Neural cell (in vitro differentiated cells): ENCODE results near the gene ZBTB37. TPM values are rescaled to one million over a fixed set of nuclear protein-coding genes. Genes with fewer than 3 reads are reported as not detected.

Source experiments
- H2AFZ ChIP-seq: fragments of 200-600, 300-800 bp; sonication (generic), shearing (Covaris generic); 2 replicates; pipeline ENCODE4 v1.6.0; 2014; ENCODE audit warnings: low read depth, mild to moderate bottlenecking, antibody characterized with exemption, low read length, moderate library complexity
- H3F3A ChIP-seq: fragments of 200-600 bp; shearing (Covaris generic); 2 replicates; pipeline ENCODE4 v1.6.1; 2016; ENCODE audit warnings: mild to moderate bottlenecking, moderate library complexity, mixed read lengths, antibody characterized with exemption, low read length; ENCODE audit not compliant: insufficient read depth, poor library complexity, severe bottlenecking
- H3K27ac ChIP-seq: fragments of 200-600, 300-800 bp; sonication (generic), shearing (Covaris generic); 2 replicates; pipeline ENCODE4 v1.5.1; 2014; ENCODE audit warnings: mild to moderate bottlenecking, low read length, moderate library complexity
- H3K27me3 ChIP-seq: fragments of 300-800, 200-600 bp; sonication (generic), shearing (Covaris generic); 2 replicates; pipeline ENCODE4 v1.6.0; 2014; ENCODE audit warnings: mild to moderate bottlenecking, low read depth, low read length, moderate library complexity; ENCODE audit not compliant: insufficient read depth
- H3K36me3 ChIP-seq: fragments of 300-800, 200-600 bp; sonication (generic), shearing (Covaris generic); 2 replicates; pipeline ENCODE4 v1.5.1; 2014; ENCODE audit warnings: mild to moderate bottlenecking, antibody characterized with exemption, low read length, moderate library complexity; ENCODE audit not compliant: insufficient read depth
- H3K4me2 ChIP-seq: fragments of 300-800, 200-600 bp; sonication (generic), shearing (Covaris generic); 2 replicates; pipeline ENCODE4 v1.6.0; 2014; ENCODE audit warnings: mild to moderate bottlenecking, low read length
- H3K4me3 ChIP-seq: fragments of 300-800, 200-600 bp; sonication (generic), shearing (Covaris generic); 2 replicates; pipeline ENCODE4 v1.5.1; 2014; ENCODE audit warnings: mild to moderate bottlenecking, low read length, moderate library complexity
- H3K79me2 ChIP-seq: fragments of 200-600 bp; shearing (Covaris generic); replicated peaks from 2 replicates; pipeline ENCODE4 v1.6.0; 2014; ENCODE audit warnings: mild to moderate bottlenecking, low read length, moderate library complexity; ENCODE audit not compliant: insufficient read depth
- H3K9ac ChIP-seq: fragments of 300-800, 200-600 bp; sonication (generic), shearing (Covaris generic); 2 replicates; pipeline ENCODE4 v1.6.1; 2016; ENCODE audit warnings: mild to moderate bottlenecking, low read length, mixed read lengths
- H3K9me2 ChIP-seq: fragments of 200-600 bp; shearing (Covaris generic); 2 replicates; pipeline ENCODE4 v1.6.1; 2016; ENCODE audit warnings: mild to moderate bottlenecking, low read length, mixed read lengths; ENCODE audit not compliant: insufficient read depth
- H3K9me3 ChIP-seq: fragments of 200-600, 300-800 bp; sonication (generic), shearing (Covaris generic); 2 replicates; pipeline ENCODE4 v1.6.1; 2016; ENCODE audit warnings: mild to moderate bottlenecking, mixed run types, low read length, moderate library complexity, mixed read lengths
- H4K20me1 ChIP-seq: fragments of 200-600 bp; shearing (Covaris generic); 2 replicates; pipeline ENCODE4 v1.6.1; 2016; ENCODE audit warnings: mild to moderate bottlenecking, mixed run types; ENCODE audit not compliant: insufficient read depth
- EP300 ChIP-seq: fragments of 450-650 bp; conservative IDR thresholded peaks from 2 replicates; pipeline ENCODE4 v1.6.1; 2014; ENCODE audit warnings: antibody characterized with exemption, mild to moderate bottlenecking, moderate library complexity; ENCODE audit not compliant: poor library complexity, severe bottlenecking
- EZH2 ChIP-seq: fragments of 200-600, 300-800 bp; shearing (Covaris generic), sonication (generic); IDR thresholded peaks from 2 replicates; pipeline ENCODE4 v1.6.1; 2014; ENCODE audit warnings: antibody characterized with exemption, low read length, borderline replicate concordance, mild to moderate bottlenecking; ENCODE audit not compliant: insufficient read depth, poor library complexity, severe bottlenecking
- MXI1 ChIP-seq: fragments of 450-650 bp; conservative IDR thresholded peaks from 2 replicates; pipeline ENCODE4 v1.6.1; 2014; ENCODE audit warnings: antibody characterized with exemption, mild to moderate bottlenecking; ENCODE audit not compliant: poor library complexity, severe bottlenecking
- POLR2AphosphoS5 ChIP-seq: IDR thresholded peaks from 2 replicates; pipeline ENCODE4 v1.6.1; 2012
- RAD21 ChIP-seq: fragments of 450-650 bp; conservative IDR thresholded peaks from 2 replicates; pipeline ENCODE4 v1.6.1; 2014; ENCODE audit warnings: antibody characterized with exemption, mild to moderate bottlenecking, moderate library complexity
- SMC3 ChIP-seq: fragments of 450-650 bp; conservative IDR thresholded peaks from 2 replicates; pipeline ENCODE4 v1.6.1; 2014; ENCODE audit warnings: antibody characterized with exemption, mild to moderate bottlenecking, moderate library complexity; ENCODE audit not compliant: poor library complexity
- TAF1 ChIP-seq: IDR thresholded peaks from 2 replicates; pipeline ENCODE4 v1.6.1; 2012; ENCODE audit warnings: low read depth
- polyA plus RNA-seq: library from polyadenylated mRNA; depleted of rRNA; stranded (reverse); fragments of >200 nt; gene quantifications from 2 replicates; pipeline ENCODE4 v1.2.3, GENCODE V29; 2014
- small RNA-seq, 3 experiments: library from RNA; depleted of rRNA; stranded (forward); fragments of <200 nt; gene quantifications; one replicate each; pipeline ENCODE3, GENCODE V24; 2012
- TF ChIP-seq, protein P1 (sequence below): fragments of 450-650 bp; IDR thresholded peaks from 2 replicates; pipeline ENCODE4 v1.5.1; 2014; ENCODE audit warnings: antibody characterized with exemption, mild to moderate bottlenecking, moderate library complexity; ENCODE audit not compliant: poor library complexity, severe bottlenecking
- TF ChIP-seq, protein P2 (sequence below): IDR thresholded peaks from 2 replicates; pipeline ENCODE4 v1.6.1; 2012; ENCODE audit warnings: borderline replicate concordance

ZBTB37 gene
- polyA plus RNA-seq, 1 donor from 2014 or later = 14.6 TPM

GRCh38 chr1:173946380-173946921, 78.3 kb downstream of the ZBTB37 start:
- Histone ChIP-seq H2AFZ (no peak overlapping the region), H3K27me3 (no peaks in the 10 kb centered on the region), H4K20me1 (no peaks in the 10 kb centered on the region), H3K4me2 (no peak overlapping the region), H3K9me2 (no peaks in the 10 kb centered on the region), H3F3A (no peaks in the 10 kb centered on the region), H3K79me2 (no peaks in the 10 kb centered on the region), H3K9ac (no peak overlapping the region), H3K9me3 (no peaks in the 10 kb centered on the region), H3K4me3 (no peak overlapping the region), H3K36me3 (no peaks in the 10 kb centered on the region), H3K27ac (no peak overlapping the region)
- TF ChIP-seq EP300 (no peak), EZH2 (no peak), TAF1 (no peak)
- TF ChIP-seq, protein P1, sequence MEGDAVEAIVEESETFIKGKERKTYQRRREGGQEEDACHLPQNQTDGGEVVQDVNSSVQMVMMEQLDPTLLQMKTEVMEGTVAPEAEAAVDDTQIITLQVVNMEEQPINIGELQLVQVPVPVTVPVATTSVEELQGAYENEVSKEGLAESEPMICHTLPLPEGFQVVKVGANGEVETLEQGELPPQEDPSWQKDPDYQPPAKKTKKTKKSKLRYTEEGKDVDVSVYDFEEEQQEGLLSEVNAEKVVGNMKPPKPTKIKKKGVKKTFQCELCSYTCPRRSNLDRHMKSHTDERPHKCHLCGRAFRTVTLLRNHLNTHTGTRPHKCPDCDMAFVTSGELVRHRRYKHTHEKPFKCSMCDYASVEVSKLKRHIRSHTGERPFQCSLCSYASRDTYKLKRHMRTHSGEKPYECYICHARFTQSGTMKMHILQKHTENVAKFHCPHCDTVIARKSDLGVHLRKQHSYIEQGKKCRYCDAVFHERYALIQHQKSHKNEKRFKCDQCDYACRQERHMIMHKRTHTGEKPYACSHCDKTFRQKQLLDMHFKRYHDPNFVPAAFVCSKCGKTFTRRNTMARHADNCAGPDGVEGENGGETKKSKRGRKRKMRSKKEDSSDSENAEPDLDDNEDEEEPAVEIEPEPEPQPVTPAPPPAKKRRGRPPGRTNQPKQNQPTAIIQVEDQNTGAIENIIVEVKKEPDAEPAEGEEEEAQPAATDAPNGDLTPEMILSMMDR = no peak

DNA sequence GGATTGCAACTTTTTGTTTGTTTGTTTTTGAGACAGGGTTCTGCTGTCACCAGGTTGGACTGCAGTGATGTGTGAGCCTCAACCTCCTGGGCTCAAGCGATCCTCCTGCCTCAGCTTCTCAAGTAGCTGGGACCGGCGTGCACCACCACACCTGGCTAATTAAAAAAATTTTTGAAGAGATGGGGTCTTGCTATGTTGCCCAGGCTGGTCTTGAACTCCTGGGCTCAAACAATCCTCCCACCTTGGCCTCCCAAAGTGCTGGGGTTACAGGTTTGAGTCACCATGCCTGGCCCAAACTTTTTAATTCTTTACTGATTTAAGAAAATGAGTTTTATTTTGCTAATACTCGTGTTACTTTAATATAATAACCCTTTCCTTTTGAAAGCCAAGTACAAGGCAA, 80.4 kb downstream of the ZBTB37 start:
- no peaks in the 10 kb centered on the region for H3K79me2 ChIP-seq
- H3K9ac ChIP-seq = no peak overlapping the region
- H3K4me2 ChIP-seq = no peak overlapping the region
- H3K4me3 ChIP-seq = no peak overlapping the region
- H3K9me3 ChIP-seq = no peaks in the 10 kb centered on the region
- no peaks in the 10 kb centered on the region for H3F3A ChIP-seq
- H3K27ac ChIP-seq = no peak overlapping the region
- H3K9me2 ChIP-seq = no peaks in the 10 kb centered on the region
- H3K27me3 ChIP-seq = no peaks in the 10 kb centered on the region
- H4K20me1 ChIP-seq = no peaks in the 10 kb centered on the region
- no peak overlapping the region for H2AFZ ChIP-seq
- TF ChIP-seq POLR2AphosphoS5 (no peak), RAD21 (no peak), MXI1 (no peak), TAF1 (no peak), SMC3 (no peak), EP300 (no peak), EZH2 (no peak)
- TF ChIP-seq, protein P2, sequence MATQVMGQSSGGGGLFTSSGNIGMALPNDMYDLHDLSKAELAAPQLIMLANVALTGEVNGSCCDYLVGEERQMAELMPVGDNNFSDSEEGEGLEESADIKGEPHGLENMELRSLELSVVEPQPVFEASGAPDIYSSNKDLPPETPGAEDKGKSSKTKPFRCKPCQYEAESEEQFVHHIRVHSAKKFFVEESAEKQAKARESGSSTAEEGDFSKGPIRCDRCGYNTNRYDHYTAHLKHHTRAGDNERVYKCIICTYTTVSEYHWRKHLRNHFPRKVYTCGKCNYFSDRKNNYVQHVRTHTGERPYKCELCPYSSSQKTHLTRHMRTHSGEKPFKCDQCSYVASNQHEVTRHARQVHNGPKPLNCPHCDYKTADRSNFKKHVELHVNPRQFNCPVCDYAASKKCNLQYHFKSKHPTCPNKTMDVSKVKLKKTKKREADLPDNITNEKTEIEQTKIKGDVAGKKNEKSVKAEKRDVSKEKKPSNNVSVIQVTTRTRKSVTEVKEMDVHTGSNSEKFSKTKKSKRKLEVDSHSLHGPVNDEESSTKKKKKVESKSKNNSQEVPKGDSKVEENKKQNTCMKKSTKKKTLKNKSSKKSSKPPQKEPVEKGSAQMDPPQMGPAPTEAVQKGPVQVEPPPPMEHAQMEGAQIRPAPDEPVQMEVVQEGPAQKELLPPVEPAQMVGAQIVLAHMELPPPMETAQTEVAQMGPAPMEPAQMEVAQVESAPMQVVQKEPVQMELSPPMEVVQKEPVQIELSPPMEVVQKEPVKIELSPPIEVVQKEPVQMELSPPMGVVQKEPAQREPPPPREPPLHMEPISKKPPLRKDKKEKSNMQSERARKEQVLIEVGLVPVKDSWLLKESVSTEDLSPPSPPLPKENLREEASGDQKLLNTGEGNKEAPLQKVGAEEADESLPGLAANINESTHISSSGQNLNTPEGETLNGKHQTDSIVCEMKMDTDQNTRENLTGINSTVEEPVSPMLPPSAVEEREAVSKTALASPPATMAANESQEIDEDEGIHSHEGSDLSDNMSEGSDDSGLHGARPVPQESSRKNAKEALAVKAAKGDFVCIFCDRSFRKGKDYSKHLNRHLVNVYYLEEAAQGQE = no peak
- TF ChIP-seq, protein P1 = no peak
- no peaks in the 10 kb centered on the region for H3K36me3 ChIP-seq

Small RNA genes within 50 kb of the gene (small RNA-seq; reads per million reads assigned to genes)
- 0.08 to 0.13 (median 0.10) reads per million in 3 experiments for gene RNA5SP67

Other genes starting within 250 kb of the ZBTB37 start
- not detected in 2 replicates for gene TEX50, start 233.0 kb upstream of the ZBTB37 start, polyA plus RNA-seq
- gene ANKRD45, start 198.5 kb upstream of the ZBTB37 start, polyA plus RNA-seq = 8.7 and 9.9 TPM in 2 replicates
- gene KLHL20, start 153.4 kb upstream of the ZBTB37 start, polyA plus RNA-seq = 33.2 and 41.8 TPM in 2 replicates
- 4.5 and 7.1 TPM in 2 replicates for gene DARS2, start 43.7 kb upstream of the ZBTB37 start, polyA plus RNA-seq
- gene CENPL, start 43.5 kb upstream of the ZBTB37 start, polyA plus RNA-seq = 6.4 and 7.4 TPM in 2 replicates
- gene GAS5, start 391 bp upstream of the ZBTB37 start, polyA plus RNA-seq = 931 and 1,182 TPM in 2 replicates
- gene SERPINC1, start 48.9 kb downstream of the ZBTB37 start, polyA plus RNA-seq = not detected in 2 replicates
- 11.1 and 12.8 TPM in 2 replicates for gene RC3H1, start 154.0 kb downstream of the ZBTB37 start, polyA plus RNA-seq